Gastrocnemius medialis (tissue), 4 donors: ENCODE results near the gene DPEP3. TPM values are rescaled to one million over a fixed set of nuclear protein-coding genes. Genes with fewer than 3 reads are reported as not detected.

Experiments
- ATAC-seq, 2 donors: fragments of 150-250 bp; one replicate each; pipeline ENCODE4 v1.9.1; 2016
- DNase-seq, 2 donors: peaks; one replicate each; pipeline ENCODE4 v3.0.0-alpha.2; 2019
- H3K27ac ChIP-seq, 4 donors: fragments of 200-600 bp; sonication (generic); 1 replicate in 1 of 4; 2 replicates in 3 of 4; pipeline ENCODE4 v1.5.1; 2016 to 2018; ENCODE audit warnings: mild to moderate bottlenecking in 2 of 4, moderate library complexity in 1 of 4
- H3K27me3 ChIP-seq, 3 donors: fragments of 200-600 bp; sonication (generic) in 2 of 3; 1 replicate in 1 of 3; 2 replicates in 2 of 3; pipeline versions ENCODE4 v1.5.1 to v1.6.0; 2016 to 2019; ENCODE audit warnings: mild to moderate bottlenecking in 1 of 3, moderate library complexity in 1 of 3
- H3K36me3 ChIP-seq, 2 donors: fragments of 200-600 bp; sonication (generic) in 1 of 2; one replicate each; pipeline ENCODE4 v1.5.1; 2017 to 2018
- H3K4me1 ChIP-seq, 2 donors: fragments of 200-600 bp; sonication (generic) in 1 of 2; one replicate each; pipeline ENCODE4 v1.5.1; 2016 to 2017; ENCODE audit warnings: mild to moderate bottlenecking in 2 of 2
- H3K4me3 ChIP-seq, 4 donors: fragments of 200-600 bp; sonication (generic) in 3 of 4; 1 replicate in 1 of 4; 2 replicates in 3 of 4; pipeline ENCODE4 v1.5.1; 2016 to 2019; ENCODE audit warnings: mild to moderate bottlenecking in 2 of 4
- H3K9me3 ChIP-seq, 3 donors: fragments of 200-600 bp; sonication (generic) in 2 of 3; 1 replicate in 1 of 3; 2 replicates in 2 of 3; pipeline ENCODE4 v1.5.1; 2016 to 2019
- POLR2A ChIP-seq, 2 donors: fragments of 450-650 bp; IDR thresholded peaks; one replicate each; pipeline ENCODE4 v1.6.1; 2017; ENCODE audit warnings: antibody characterized with exemption in 2 of 2, mild to moderate bottlenecking in 2 of 2, moderate library complexity in 2 of 2
- in situ Hi-C, 4 donors: fragments of 200-750 bp; cut with MboI; loops; one replicate each; pipeline versions ENCODE4 v1.15.0 to v1.8.0; 2017; ENCODE audit warnings: low sequenced_read_pairs in 4 of 4
- intact Hi-C: fragments of 100-400 bp; cut with DNase I; formaldehyde crosslinking; loops from one replicate; pipeline ENCODE4 v1.15.1; 2023; ENCODE audit warnings: low total_unique reads
- total RNA-seq, 4 donors: library from RNA; depleted of rRNA; stranded (reverse); fragments of >200 nt; gene quantifications; one replicate each; pipeline versions ENCODE4 v1.1.0 to v1.2.3, GENCODE V29; 2016
- TF ChIP-seq, protein P1 (sequence below), 5 experiments: fragments of 450-650 bp in 3 of 5; fragments of 200-600 bp in 2 of 5; sonication (generic) in 2 of 5; IDR thresholded peaks in 4 of 5; conservative IDR thresholded peaks in 1 of 5; 1 replicate in 4 of 5; 2 replicates in 1 of 5; pipeline ENCODE4 v1.5.1; 2016 to 2019; ENCODE audit warnings: antibody characterized with exemption in 5 of 5, mild to moderate bottlenecking in 3 of 5, moderate library complexity in 3 of 5

The DPEP3 gene
- total RNA-seq, 4 donors from 2014 or later: not detected

DNA sequence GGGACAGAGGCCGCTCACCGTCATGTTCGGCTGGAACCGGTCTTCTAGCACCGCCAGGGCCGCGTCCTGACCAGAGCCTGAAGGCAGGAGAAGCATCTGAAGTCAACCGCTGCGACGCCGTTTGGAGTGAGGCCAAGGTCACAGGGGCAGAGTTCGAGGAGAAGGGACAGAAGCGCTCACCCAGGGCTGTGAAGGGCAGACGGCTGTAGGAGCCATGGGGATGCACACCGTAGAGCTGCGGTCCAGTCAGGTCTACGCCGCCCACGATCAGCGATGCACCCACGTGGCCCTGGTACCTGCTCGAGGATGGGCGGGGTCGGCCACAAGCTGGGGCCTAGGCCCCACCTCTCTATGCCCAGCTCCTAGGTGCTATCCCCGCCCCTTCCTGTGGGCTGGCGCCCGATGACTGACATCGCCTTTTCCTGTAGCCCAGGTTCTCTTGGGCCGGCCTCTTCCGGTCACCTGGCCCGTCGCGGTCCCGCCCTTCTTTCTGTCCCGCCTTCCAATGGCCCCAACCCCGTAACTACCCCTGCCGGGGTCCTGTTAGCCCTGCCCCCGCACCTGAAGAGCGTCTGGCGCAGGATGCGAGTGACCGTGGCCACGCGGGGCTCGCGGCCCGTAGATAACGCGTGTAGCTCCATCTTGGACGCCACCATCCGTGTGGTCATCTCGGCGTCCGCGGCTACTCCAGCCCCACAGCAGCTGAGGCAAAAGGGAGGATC, 44.7 kb downstream of the DPEP3 start:
- Histone ChIP-seq H3K36me3 (peaks cover 0 to 4% of the 10 kb centered on the region in 2 donors), H3K27me3 (no peaks in the 10 kb centered on the region), H3K4me3 (peak overlapping the region; percentile 79 to 99 (median 93)), H3K27ac (peak overlapping the region; percentile 91 to 98 (median 94)), H3K4me1 (peaks cover 22 to 29% of the 10 kb centered on the region in 2 donors), H3K9me3 (no peaks in the 10 kb centered on the region)
- ATAC-seq (peak; percentile 89 to 92), DNase-seq (peak; percentile 94 to 96)
- TF ChIP-seq POLR2A (IDR thresholded peaks at IDR 0.05): peak; percentile 61 to 65
- TF ChIP-seq, protein P1, sequence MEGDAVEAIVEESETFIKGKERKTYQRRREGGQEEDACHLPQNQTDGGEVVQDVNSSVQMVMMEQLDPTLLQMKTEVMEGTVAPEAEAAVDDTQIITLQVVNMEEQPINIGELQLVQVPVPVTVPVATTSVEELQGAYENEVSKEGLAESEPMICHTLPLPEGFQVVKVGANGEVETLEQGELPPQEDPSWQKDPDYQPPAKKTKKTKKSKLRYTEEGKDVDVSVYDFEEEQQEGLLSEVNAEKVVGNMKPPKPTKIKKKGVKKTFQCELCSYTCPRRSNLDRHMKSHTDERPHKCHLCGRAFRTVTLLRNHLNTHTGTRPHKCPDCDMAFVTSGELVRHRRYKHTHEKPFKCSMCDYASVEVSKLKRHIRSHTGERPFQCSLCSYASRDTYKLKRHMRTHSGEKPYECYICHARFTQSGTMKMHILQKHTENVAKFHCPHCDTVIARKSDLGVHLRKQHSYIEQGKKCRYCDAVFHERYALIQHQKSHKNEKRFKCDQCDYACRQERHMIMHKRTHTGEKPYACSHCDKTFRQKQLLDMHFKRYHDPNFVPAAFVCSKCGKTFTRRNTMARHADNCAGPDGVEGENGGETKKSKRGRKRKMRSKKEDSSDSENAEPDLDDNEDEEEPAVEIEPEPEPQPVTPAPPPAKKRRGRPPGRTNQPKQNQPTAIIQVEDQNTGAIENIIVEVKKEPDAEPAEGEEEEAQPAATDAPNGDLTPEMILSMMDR (IDR thresholded peaks at IDR 0.05 in 4 of 5, conservative IDR thresholded peaks at IDR 0.05 in 1 of 5): peak in 1 of 5 experiments; percentile 28
- in situ Hi-C loops (loop anchor here in 1 of 4 donors (10.0 kb wide), 1 partner anchor 51 kb away; the partner anchor contains the start of gene NRN1L), intact Hi-C loops (loop anchor here (2.0 to 10.0 kb wide), 3 partner anchors 23 to 381 kb away; no protein-coding TSS in a partner anchor)

DNA sequence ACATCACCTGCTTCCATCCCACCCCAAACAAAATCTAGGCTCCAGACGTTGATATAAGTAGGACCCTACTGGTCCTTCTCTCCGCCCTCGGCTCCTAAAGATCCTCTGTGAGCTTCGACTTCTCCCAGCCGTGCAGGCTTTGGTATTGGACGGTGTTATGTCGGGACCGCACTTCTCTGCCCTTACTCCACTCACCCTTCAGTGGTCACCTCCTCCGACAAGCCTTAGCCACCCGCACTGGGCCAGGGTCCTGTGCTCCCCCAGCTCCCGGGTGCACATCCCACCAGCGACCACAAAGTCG, 45.2 kb downstream of the DPEP3 start:
- in situ Hi-C loops (loop anchor here in 1 of 4 donors (10.0 kb wide), 1 partner anchor 50 kb away; the partner anchor contains the start of gene NRN1L), intact Hi-C loops (loop anchor here (2.0 to 10.0 kb wide), 2 partner anchors 54 to 380 kb away; no protein-coding TSS in a partner anchor)
- peaks cover 0 to 4% of the 10 kb centered on the region in 2 donors for H3K36me3 ChIP-seq
- TF ChIP-seq, protein P1 (IDR thresholded peaks at IDR 0.05 in 4 of 5, conservative IDR thresholded peaks at IDR 0.05 in 1 of 5): no peak
- no peak for TF ChIP-seq POLR2A (IDR thresholded peaks at IDR 0.05)
- ATAC-seq (peak; percentile 3 to 7), DNase-seq (no peak)
- H3K27me3 ChIP-seq: no peaks in the 10 kb centered on the region
- peaks cover 22 to 27% of the 10 kb centered on the region in 2 donors for H3K4me1 ChIP-seq
- H3K9me3 ChIP-seq: no peaks in the 10 kb centered on the region
- peak overlapping the region; percentile 91 to 98 (median 94) for H3K27ac ChIP-seq
- peak overlapping the region; percentile 79 to 99 (median 93) for H3K4me3 ChIP-seq

DNA sequence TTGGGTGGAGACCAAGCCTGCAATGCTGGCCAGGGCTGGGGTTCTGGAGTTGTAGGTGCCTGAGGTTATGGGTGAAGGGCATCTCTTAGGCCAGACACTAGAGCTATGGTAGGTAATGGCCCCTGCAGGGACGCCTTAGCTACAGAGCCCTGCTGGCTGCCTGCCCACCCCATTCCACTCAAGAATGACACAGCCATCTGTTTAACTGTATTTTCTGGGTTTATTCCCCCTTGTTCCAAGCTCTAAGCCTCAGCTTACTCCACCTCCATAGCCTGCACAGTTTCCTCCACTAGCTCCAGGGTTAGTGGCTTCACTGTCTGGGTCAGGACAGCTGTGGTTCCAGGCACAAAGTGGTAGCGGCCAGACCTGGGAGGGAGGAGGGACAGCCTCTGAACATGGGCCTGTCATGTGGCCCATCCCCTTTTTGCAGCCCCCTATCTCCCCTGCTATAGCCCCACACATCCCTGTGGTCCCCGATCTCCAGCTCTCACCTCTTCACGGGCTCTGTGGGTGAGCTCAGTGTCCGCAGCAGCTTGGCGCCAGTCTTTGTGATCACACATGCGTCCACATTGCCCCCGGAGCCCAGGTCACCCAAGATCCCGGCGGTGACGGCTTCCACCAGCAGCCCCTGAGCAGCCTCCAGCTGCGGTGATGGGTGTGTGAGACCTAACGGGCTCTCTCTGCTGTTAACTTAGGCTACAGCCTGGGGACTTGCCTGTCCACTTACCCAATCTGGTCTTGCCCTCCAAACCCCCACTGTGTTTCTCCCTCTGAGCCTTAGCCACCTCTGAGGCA, 45.8 kb downstream of the DPEP3 start:
- H3K27me3 ChIP-seq: no peaks in the 10 kb centered on the region
- in situ Hi-C loops (loop anchor here in 1 of 4 donors (10.0 kb wide), 1 partner anchor 50 kb away; the partner anchor contains the start of gene NRN1L), intact Hi-C loops (loop anchor here (2.0 to 10.0 kb wide), 2 partner anchors 54 to 380 kb away; no protein-coding TSS in a partner anchor)
- no peaks in the 10 kb centered on the region for H3K9me3 ChIP-seq
- H3K4me3 ChIP-seq: peak overlapping the region; percentile 79 to 99 (median 93)
- TF ChIP-seq, protein P1 (IDR thresholded peaks at IDR 0.05 in 4 of 5, conservative IDR thresholded peaks at IDR 0.05 in 1 of 5): no peak
- TF ChIP-seq POLR2A (IDR thresholded peaks at IDR 0.05): no peak
- peaks cover 22 to 25% of the 10 kb centered on the region in 2 donors for H3K4me1 ChIP-seq
- ATAC-seq: peak in 1 of 2 donors; percentile 1
- peaks cover 0 to 2% of the 10 kb centered on the region in 2 donors for H3K36me3 ChIP-seq
- DNase-seq: no peak
- peak overlapping the region; percentile 91 to 98 (median 94) for H3K27ac ChIP-seq

DNA sequence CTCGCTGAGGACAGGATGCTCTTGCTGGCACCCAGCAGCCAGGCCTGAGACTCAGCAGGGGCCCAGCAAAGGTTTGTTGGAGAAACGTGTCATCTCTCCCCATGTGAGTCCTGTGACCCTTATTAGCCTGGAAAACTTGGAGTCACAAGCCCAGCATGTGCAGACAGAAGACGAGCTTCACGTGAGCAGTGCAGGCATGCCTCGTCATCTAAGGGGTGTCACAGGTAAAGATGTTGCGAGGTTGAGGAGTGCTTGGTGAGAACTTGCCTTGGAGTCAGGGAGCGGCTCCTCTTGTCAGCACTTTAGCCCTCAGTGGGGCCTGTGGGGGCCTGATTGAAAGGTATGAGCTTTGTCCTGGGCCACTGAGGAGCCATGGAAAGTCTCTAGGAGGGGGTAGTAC, 46.5 kb downstream of the DPEP3 start:
- H3K9me3 ChIP-seq: no peaks in the 10 kb centered on the region
- H3K4me1 ChIP-seq: peaks cover 22 to 25% of the 10 kb centered on the region in 2 donors
- H3K4me3 ChIP-seq: no peak overlapping the region
- TF ChIP-seq, protein P1 (IDR thresholded peaks at IDR 0.05 in 4 of 5, conservative IDR thresholded peaks at IDR 0.05 in 1 of 5): no peak
- TF ChIP-seq POLR2A (IDR thresholded peaks at IDR 0.05): no peak
- H3K27me3 ChIP-seq: no peaks in the 10 kb centered on the region
- H3K27ac ChIP-seq: peak overlapping the region in 1 of 4 donors; percentile 95
- intact Hi-C loops (loop anchor here (2.0 to 10.0 kb wide), 2 partner anchors 55 to 379 kb away; no protein-coding TSS in a partner anchor), in situ Hi-C loops (loop anchor here in 1 of 4 donors (10.0 kb wide), 1 partner anchor 49 kb away; the partner anchor contains the start of gene NRN1L)
- ATAC-seq (no peak), DNase-seq (no peak)
- no peaks in the 10 kb centered on the region for H3K36me3 ChIP-seq
